GM12878 (cell line): ENCODE results near the gene CHID1. TPM values are rescaled to one million over a fixed set of nuclear protein-coding genes. Genes with fewer than 3 reads are reported as not detected.

Experiments
- IKZF1 ChIP-seq: fragments of 450-650 bp; conservative IDR thresholded peaks from 2 replicates; pipeline ENCODE4 v1.6.1; 2017; ENCODE audit warnings: antibody characterized with exemption, mild to moderate bottlenecking
- MYC ChIP-seq: IDR thresholded peaks from 2 replicates; pipeline ENCODE4 v1.6.1; 2011; ENCODE audit warnings: mild to moderate bottlenecking, low read length, moderate library complexity, inconsistent platforms; ENCODE audit not compliant: insufficient read depth, insufficient replicate concordance, insufficient read length, severe bottlenecking
- NKRF ChIP-seq: fragments of 450-650 bp; conservative IDR thresholded peaks from 2 replicates; pipeline ENCODE4 v1.6.1; 2017; ENCODE audit warnings: mild to moderate bottlenecking, moderate library complexity
- POLR2AphosphoS5 ChIP-seq: IDR thresholded peaks from 2 replicates; pipeline ENCODE4 v1.6.1; 2011; ENCODE audit warnings: mild to moderate bottlenecking, low read length, inconsistent platforms
- SPI1 ChIP-seq: IDR thresholded peaks from 2 replicates; pipeline ENCODE4 v1.6.1; 2011; ENCODE audit warnings: low read depth, mild to moderate bottlenecking, low read length, moderate library complexity, borderline replicate concordance; ENCODE audit not compliant: insufficient read depth
- TCF3 ChIP-seq: IDR thresholded peaks from 2 replicates; pipeline ENCODE4 v1.6.1; 2012; ENCODE audit warnings: low read depth, mild to moderate bottlenecking, low read length, borderline replicate concordance; ENCODE audit not compliant: insufficient read depth
- WRNIP1 ChIP-seq: IDR thresholded peaks from 2 replicates; pipeline ENCODE4 v1.6.1; 2011; ENCODE audit warnings: low read depth, low read length, improper control_type of control experiment, borderline replicate concordance
- ZBTB11 ChIP-seq: fragments of 450-650 bp; formaldehyde crosslinking; IDR thresholded peaks from 2 replicates; pipeline ENCODE4 v1.5.0; 2022; ENCODE audit warnings: mild to moderate bottlenecking, missing genetic modification characterization
- polyA plus RNA-seq, 11 experiments: library from polyadenylated mRNA; depleted of rRNA in 4 of 11; unstranded in 6 of 11; stranded (reverse) in 5 of 11; fragments of >200 nt; fragmentation: Nextera tagmentation in 4 of 11; fragmentation: Illumina TruSeq in 1 of 11; extraction: Ambion mirVana in 4 of 11; extraction: Trizol in 1 of 11; gene quantifications; 1 replicate in 1 of 11; 2 replicates in 10 of 11; pipeline versions ENCODE4 v1.2.1 to v1.2.3, GENCODE V29; 2011 to 2016; ENCODE audit warnings: inconsistent platforms in 2 of 11, missing spikeins in 2 of 11, low read depth in 1 of 11
- total RNA-seq, 4 experiments: library from RNA; depleted of rRNA in 3 of 4; stranded (reverse); fragments of >200 nt in 3 of 4; fragmentation: Illumina TruSeq in 1 of 4; extraction: Trizol in 1 of 4; gene quantifications; 2 replicates each; pipeline versions ENCODE4 v1.2.1 to v1.2.3, GENCODE V29; 2013 to 2021
- TF ChIP-seq, protein P1 (sequence below): fragments of 450-650 bp; IDR thresholded peaks from 2 replicates; pipeline ENCODE4 v1.6.1; 2017; ENCODE audit warnings: low read depth, mild to moderate bottlenecking, moderate library complexity

The CHID1 gene
- total and polyA plus RNA-seq, 10 of the 15 experiments (the other 5 are each of a cell fraction or from before 2014, with no cell fraction given), result 4.8 to 75.2 (median 30.1) TPM

DNA sequence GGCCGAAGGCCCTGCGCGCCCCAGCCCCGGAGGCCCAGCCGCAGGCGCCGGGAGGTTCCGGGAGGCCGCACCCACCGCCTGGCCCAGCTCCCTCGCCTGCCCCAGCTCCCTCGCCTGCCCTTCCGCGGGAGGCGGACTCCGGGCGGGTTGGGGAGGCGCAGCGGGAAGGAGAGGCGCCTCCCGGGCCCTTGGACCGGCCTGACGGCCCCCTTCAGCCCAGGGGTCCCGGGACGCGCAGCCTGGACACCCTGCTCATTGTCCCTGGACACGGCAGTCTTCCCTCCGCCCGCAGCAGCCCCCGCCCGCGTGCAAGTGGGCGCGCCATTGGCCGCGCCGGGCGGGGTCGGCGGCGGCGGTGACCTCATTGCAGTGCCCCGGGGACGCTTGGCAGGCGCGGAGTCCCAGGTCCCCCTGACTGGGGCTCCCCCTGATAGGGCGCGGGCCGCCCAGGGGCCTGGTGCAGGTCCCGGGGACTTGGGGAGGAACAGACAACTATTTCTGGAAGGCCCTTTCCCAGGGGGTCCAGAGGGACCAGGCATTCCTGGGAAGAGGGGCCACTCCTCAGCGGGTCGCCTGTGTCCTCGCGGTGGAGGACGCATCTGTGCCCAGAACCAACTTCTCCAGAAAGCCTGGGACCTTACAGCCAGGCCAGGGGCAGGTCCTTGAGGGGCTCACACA is 77.4 kb downstream of the CHID1 start (continued):
- TF ChIP-seq, protein P1, sequence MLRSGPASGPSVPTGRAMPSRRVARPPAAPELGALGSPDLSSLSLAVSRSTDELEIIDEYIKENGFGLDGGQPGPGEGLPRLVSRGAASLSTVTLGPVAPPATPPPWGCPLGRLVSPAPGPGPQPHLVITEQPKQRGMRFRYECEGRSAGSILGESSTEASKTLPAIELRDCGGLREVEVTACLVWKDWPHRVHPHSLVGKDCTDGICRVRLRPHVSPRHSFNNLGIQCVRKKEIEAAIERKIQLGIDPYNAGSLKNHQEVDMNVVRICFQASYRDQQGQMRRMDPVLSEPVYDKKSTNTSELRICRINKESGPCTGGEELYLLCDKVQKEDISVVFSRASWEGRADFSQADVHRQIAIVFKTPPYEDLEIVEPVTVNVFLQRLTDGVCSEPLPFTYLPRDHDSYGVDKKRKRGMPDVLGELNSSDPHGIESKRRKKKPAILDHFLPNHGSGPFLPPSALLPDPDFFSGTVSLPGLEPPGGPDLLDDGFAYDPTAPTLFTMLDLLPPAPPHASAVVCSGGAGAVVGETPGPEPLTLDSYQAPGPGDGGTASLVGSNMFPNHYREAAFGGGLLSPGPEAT, result no peak
- TF ChIP-seq SPI1, result no peak
- TF ChIP-seq IKZF1, result peak; percentile 34; the same call in 1 of the 2 replicates
- no peak for TF ChIP-seq MYC
- TF ChIP-seq NKRF, result 0 out of 2 replicates have a peak, but pooled peaks have one; percentile 48
- no peak for TF ChIP-seq TCF3
- no peak for TF ChIP-seq ZBTB11
- no peak for TF ChIP-seq POLR2AphosphoS5
- TF ChIP-seq WRNIP1, result no peak
